HG03108 (cell line): ENCODE measurements around the gene HSH2D.
"Not testable (repeated sequence)": the region's sequence is repeated elsewhere in the genome, so short reads cannot be mapped to it uniquely, and the experiment has no call there.

Experiments used
- ATAC-seq: cut with Tn5 transposase; IDR thresholded peaks from one replicate; pipeline ENCODE4 v1.9.1; 2021; ENCODE audit warnings: moderate library complexity; ENCODE audit not compliant: unreplicated experiment

Gene HSH2D

GRCh38 chr19:16143399-16144215, at the start of gene HSH2D:
Gene HSH2D, plus strand, starts transcription at chr19:16143685. Its CDS starts 5,066 bp downstream, at chr19:16148751.
- peak; percentile 58 for ATAC-seq

GRCh38 chr19:16094360-16095070, 49.0 kb upstream of the HSH2D start:
- ATAC-seq, result no peak

- no peak for ATAC-seq
Measured at GRCh38 chr19:16095071-16095571, 48.4 kb upstream of the HSH2D start.

- no peak for ATAC-seq
Measured at GRCh38 chr19:16096280-16096855, 47.1 kb upstream of the HSH2D start.

- ATAC-seq, result no peak
Measured at GRCh38 chr19:16098416-16098768, 45.1 kb upstream of the HSH2D start.

GRCh38 chr19:16098821-16099220, 44.7 kb upstream of the HSH2D start:
- ATAC-seq, result no peak

- not testable (repeated sequence) for ATAC-seq
Measured at GRCh38 chr19:16099314-16099965, 44.0 kb upstream of the HSH2D start.

- no peak for ATAC-seq
Measured at GRCh38 chr19:16100524-16100923, 43.0 kb upstream of the HSH2D start.

- ATAC-seq, result no peak
Measured at GRCh38 chr19:16104722-16105121, 38.8 kb upstream of the HSH2D start.

GRCh38 chr19:16106121-16106520, 37.4 kb upstream of the HSH2D start:
- no peak for ATAC-seq

GRCh38 chr19:16111160-16111908, 32.2 kb upstream of the HSH2D start, which contains the start of gene RAB8A:
Gene RAB8A, plus strand, starts transcription at chr19:16111889. Its CDS starts 13 bp downstream, at chr19:16111902.
- peak; percentile 88 for ATAC-seq

- ATAC-seq, result no peak
Measured at GRCh38 chr19:16111909-16112752, 31.4 kb upstream of the HSH2D start.

GRCh38 chr19:16112778-16113177, 30.7 kb upstream of the HSH2D start:
- no peak for ATAC-seq

- ATAC-seq, result no peak
Measured at GRCh38 chr19:16113727-16114126, 29.8 kb upstream of the HSH2D start.

GRCh38 chr19:16115301-16116039, 28.0 kb upstream of the HSH2D start:
- ATAC-seq, result no peak

- no peak for ATAC-seq
Measured at GRCh38 chr19:16116067-16116466, 27.4 kb upstream of the HSH2D start.

- no peak for ATAC-seq
Measured at GRCh38 chr19:16117594-16118033, 25.9 kb upstream of the HSH2D start.

GRCh38 chr19:16118489-16119033, 24.9 kb upstream of the HSH2D start:
- ATAC-seq, result peak; percentile 70
